SJSA1 (cell line): ENCODE measurements around the gene AMMECR1L. TPM values are rescaled to one million over a fixed set of nuclear protein-coding genes. Genes with fewer than 3 reads are reported as not detected.
"Not testable (repeated sequence)": the region's sequence is repeated elsewhere in the genome, so short reads cannot be mapped to it uniquely, and the experiment has no call there.

ENCODE experiments used
- DNase-seq, 2 experiments: peaks; one replicate each; pipeline ENCODE4 v3.0.0-alpha.2; 2015 to 2020; ENCODE audit warnings: low spot score in 2 of 2, low read depth in 1 of 2
- H3K27ac ChIP-seq: fragments of 250-450 bp; sonication (Bioruptor Pico); 2 replicates; pipeline ENCODE4 v1.5.1; 2020; ENCODE audit warnings: mild to moderate bottlenecking, moderate library complexity
- H3K27me3 ChIP-seq: fragments of 250-450 bp; sonication (Bioruptor Pico); replicated peaks from 2 replicates; pipeline ENCODE4 v1.5.1; 2020; ENCODE audit warnings: mild to moderate bottlenecking, moderate library complexity
- H3K36me3 ChIP-seq: fragments of 250-450 bp; sonication (Bioruptor Pico); 2 replicates; pipeline ENCODE4 v1.5.1; 2020; ENCODE audit warnings: mild to moderate bottlenecking
- H3K4me1 ChIP-seq: fragments of 250-450 bp; sonication (Bioruptor Pico); replicated peaks from 2 replicates; pipeline ENCODE4 v1.6.1; 2021; ENCODE audit warnings: mild to moderate bottlenecking
- H3K4me3 ChIP-seq: fragments of 250-450 bp; sonication (Bioruptor Pico); 2 replicates; pipeline ENCODE4 v1.5.1; 2020; ENCODE audit warnings: mild to moderate bottlenecking
- H3K9me3 ChIP-seq: fragments of 250-450 bp; sonication (Bioruptor Pico); replicated peaks from 2 replicates; pipeline ENCODE4 v1.5.1; 2020; ENCODE audit warnings: mild to moderate bottlenecking
- total RNA-seq: library from RNA; depleted of rRNA; stranded (reverse); fragments of >200 nt; shearing (Covaris generic); gene quantifications from 2 replicates; pipeline ENCODE4 v1.2.3, GENCODE V29; 2014

Gene AMMECR1L
- total RNA-seq, 1 experiment from 2014 or later: 18.9 TPM

- DNase-seq: no peak
- Histone ChIP-seq H3K9me3 (no peaks in the 10 kb centered on the region), H3K27ac (no peak overlapping the region), H3K4me1 (peaks cover 25% of the 10 kb centered on the region), H3K36me3 (no peaks in the 10 kb centered on the region), H3K4me3 (no peak overlapping the region), H3K27me3 (no peaks in the 10 kb centered on the region)
These were observed 15.7 kb upstream of the AMMECR1L start for GRCh38 chr2:127901339-127902056.

- H3K4me1 ChIP-seq: peaks cover 13% of the 10 kb centered on the region
- DNase-seq: no peak
- no peaks in the 10 kb centered on the region for H3K27me3 ChIP-seq
- no peaks in the 10 kb centered on the region for H3K9me3 ChIP-seq
- H3K4me3 ChIP-seq: no peak overlapping the region
- H3K36me3 ChIP-seq: no peaks in the 10 kb centered on the region
- H3K27ac ChIP-seq: no peak overlapping the region
These were observed 11.9 kb upstream of the AMMECR1L start for GRCh38 chr2:127897531-127898211.

- peaks cover 20% of the 10 kb centered on the region for H3K4me1 ChIP-seq
- no peaks in the 10 kb centered on the region for H3K27me3 ChIP-seq
- no peaks in the 10 kb centered on the region for H3K9me3 ChIP-seq
- no peak overlapping the region for H3K27ac ChIP-seq
- no peak overlapping the region for H3K4me3 ChIP-seq
- DNase-seq: no peak
- H3K36me3 ChIP-seq: no peaks in the 10 kb centered on the region
These were observed 7.7 kb upstream of the AMMECR1L start for GRCh38 chr2:127893494-127893893.

- H3K9me3 ChIP-seq: no peaks in the 10 kb centered on the region
- no peaks in the 10 kb centered on the region for H3K27me3 ChIP-seq
- DNase-seq: no peak
- no peak overlapping the region for H3K4me3 ChIP-seq
- H3K27ac ChIP-seq: no peak overlapping the region
- peaks cover 21% of the 10 kb centered on the region for H3K4me1 ChIP-seq
- no peaks in the 10 kb centered on the region for H3K36me3 ChIP-seq
These were observed 7.3 kb upstream of the AMMECR1L start for GRCh38 chr2:127893033-127893432.

- DNase-seq: no peak
- no peaks in the 10 kb centered on the region for H3K9me3 ChIP-seq
- H3K36me3 ChIP-seq: no peaks in the 10 kb centered on the region
These were observed 6.1 kb upstream of the AMMECR1L start for GRCh38 chr2:127891811-127892210.

GRCh38 chr2:127890756-127891155, 5.0 kb upstream of the AMMECR1L start:
- DNase-seq, H3K36me3 ChIP-seq, H3K4me3 ChIP-seq, H3K27me3 ChIP-seq, H3K27ac ChIP-seq, H3K9me3 ChIP-seq: not testable (repeated sequence)
- H3K4me1 ChIP-seq: peaks cover 31% of the 10 kb centered on the region

More at GRCh38 chr2:127891811-127892210, 6.1 kb upstream of the AMMECR1L start:
- Histone ChIP-seq H3K4me1 (peaks cover 31% of the 10 kb centered on the region), H3K27me3 (no peaks in the 10 kb centered on the region), H3K27ac (no peak overlapping the region), H3K4me3 (no peak overlapping the region)

GRCh38 chr2:127888772-127889171, 3.0 kb upstream of the AMMECR1L start:
- no peak for DNase-seq
- Histone ChIP-seq H3K27ac (no peak overlapping the region), H3K4me3 (no peak overlapping the region), H3K4me1 (peaks cover 33% of the 10 kb centered on the region), H3K36me3 (peaks cover 9% of the 10 kb centered on the region), H3K9me3 (no peaks in the 10 kb centered on the region), H3K27me3 (no peaks in the 10 kb centered on the region)

GRCh38 chr2:127887776-127888130, 2.0 kb upstream of the AMMECR1L start:
- H3K9me3 ChIP-seq: no peaks in the 10 kb centered on the region
- H3K36me3 ChIP-seq: peaks cover 17% of the 10 kb centered on the region
- H3K27ac ChIP-seq: no peak overlapping the region
- H3K27me3 ChIP-seq: no peaks in the 10 kb centered on the region
- H3K4me3 ChIP-seq: no peak overlapping the region
- no peak for DNase-seq
- H3K4me1 ChIP-seq: peaks cover 33% of the 10 kb centered on the region

- Histone ChIP-seq H3K27me3 (no peaks in the 10 kb centered on the region), H3K27ac (peak overlapping the region; percentile 39)
These were observed 1.5 kb upstream of the AMMECR1L start for GRCh38 chr2:127887082-127887775.

GRCh38 chr2:127886593-127886935, 808 bp upstream of the AMMECR1L start:
- H3K9me3 ChIP-seq, H3K27me3 ChIP-seq: not testable (repeated sequence)
- Histone ChIP-seq H3K36me3 (peaks cover 28% of the 10 kb centered on the region), H3K27ac (peak overlapping the region; percentile 67), H3K4me3 (peak overlapping the region; percentile 51), H3K4me1 (peaks cover 30% of the 10 kb centered on the region)
- DNase-seq: peak in 1 of 2 experiments; percentile 55

More at GRCh38 chr2:127887082-127887775, 1.5 kb upstream of the AMMECR1L start:
- peak in 1 of 2 experiments; percentile 15 for DNase-seq
- Histone ChIP-seq H3K4me3 (peak overlapping the region; percentile 51), H3K4me1 (peaks cover 32% of the 10 kb centered on the region), H3K9me3 (no peaks in the 10 kb centered on the region), H3K36me3 (peaks cover 21% of the 10 kb centered on the region)

GRCh38 chr2:127884861-127885740, 655 bp downstream of the AMMECR1L start:
- H3K4me3 ChIP-seq: peak overlapping the region; percentile 51
- peak; percentile 60 to 71 for DNase-seq

GRCh38 chr2:127884436-127884835, 1.3 kb downstream of the AMMECR1L start:
- no peaks in the 10 kb centered on the region for H3K27me3 ChIP-seq
- no peak for DNase-seq
- no peaks in the 10 kb centered on the region for H3K9me3 ChIP-seq
- peak overlapping the region; percentile 39 for H3K4me3 ChIP-seq
- H3K4me1 ChIP-seq: peaks cover 30% of the 10 kb centered on the region
- peak overlapping the region; percentile 34 for H3K27ac ChIP-seq
- H3K36me3 ChIP-seq: peaks cover 47% of the 10 kb centered on the region

More at GRCh38 chr2:127884861-127885740, 655 bp downstream of the AMMECR1L start:
- Histone ChIP-seq H3K27ac (peak overlapping the region; percentile 57), H3K4me1 (peaks cover 30% of the 10 kb centered on the region), H3K36me3 (peaks cover 42% of the 10 kb centered on the region)
- H3K9me3 ChIP-seq, H3K27me3 ChIP-seq: not testable (repeated sequence)

GRCh38 chr2:127879899-127880298, 5.9 kb downstream of the AMMECR1L start:
- no peak overlapping the region for H3K4me3 ChIP-seq
- no peaks in the 10 kb centered on the region for H3K9me3 ChIP-seq
- no peak overlapping the region for H3K27ac ChIP-seq
- peaks cover 47% of the 10 kb centered on the region for H3K36me3 ChIP-seq
- DNase-seq: no peak
- H3K4me1 ChIP-seq: peaks cover 20% of the 10 kb centered on the region
- no peaks in the 10 kb centered on the region for H3K27me3 ChIP-seq
